GM10266 (cell line): ENCODE data around the gene CSF1R.

Source experiments
- DNase-seq: peaks from one replicate; pipeline ENCODE4 v3.0.0; 2012; ENCODE audit errors: extremely low spot score
- CTCF ChIP-seq: IDR thresholded peaks from 2 replicates; pipeline ENCODE4 v1.5.1; 2012; ENCODE audit warnings: mild to moderate bottlenecking, low read depth; ENCODE audit not compliant: control insufficient read depth, insufficient read depth; ENCODE audit errors: missing control alignments

CSF1R gene

GRCh38 chr5:150079909-150080461, 6.4 kb downstream of the CSF1R start:
- no peak for TF ChIP-seq CTCF
- peak; percentile 2 for DNase-seq

- no peak for TF ChIP-seq CTCF
- DNase-seq, result peak; percentile 9
Measured at GRCh38 chr5:150078802-150079689, 7.3 kb downstream of the CSF1R start.

- DNase-seq, result peak; percentile 8
- no peak for TF ChIP-seq CTCF
Measured at GRCh38 chr5:150077996-150078801, 8.2 kb downstream of the CSF1R start.

- no peak for TF ChIP-seq CTCF
- peak; percentile 7 for DNase-seq
Measured at GRCh38 chr5:150077060-150077459, 9.3 kb downstream of the CSF1R start.

GRCh38 chr5:150075806-150076205, 10.5 kb downstream of the CSF1R start:
- peak; percentile 9 for DNase-seq
- peak; percentile 24 for TF ChIP-seq CTCF

- peak; percentile 4 for DNase-seq
- no peak for TF ChIP-seq CTCF
Measured at GRCh38 chr5:150075233-150075632, 11.1 kb downstream of the CSF1R start.
